Stimulated activated CD4-positive, alpha-beta T cell treated with anti-CD3 and anti-CD28 coated beads, TNF-alpha, amount 100 ng/mL, for 48 hours (primary cell): ENCODE data around the gene ERC1.

ENCODE experiments used
- DNase-seq, 3 donors: peaks; one replicate each; pipeline ENCODE4 v3.0.0-alpha.2; 2020; ENCODE audit warnings: low read depth in 3 of 3

The ERC1 gene

DNA sequence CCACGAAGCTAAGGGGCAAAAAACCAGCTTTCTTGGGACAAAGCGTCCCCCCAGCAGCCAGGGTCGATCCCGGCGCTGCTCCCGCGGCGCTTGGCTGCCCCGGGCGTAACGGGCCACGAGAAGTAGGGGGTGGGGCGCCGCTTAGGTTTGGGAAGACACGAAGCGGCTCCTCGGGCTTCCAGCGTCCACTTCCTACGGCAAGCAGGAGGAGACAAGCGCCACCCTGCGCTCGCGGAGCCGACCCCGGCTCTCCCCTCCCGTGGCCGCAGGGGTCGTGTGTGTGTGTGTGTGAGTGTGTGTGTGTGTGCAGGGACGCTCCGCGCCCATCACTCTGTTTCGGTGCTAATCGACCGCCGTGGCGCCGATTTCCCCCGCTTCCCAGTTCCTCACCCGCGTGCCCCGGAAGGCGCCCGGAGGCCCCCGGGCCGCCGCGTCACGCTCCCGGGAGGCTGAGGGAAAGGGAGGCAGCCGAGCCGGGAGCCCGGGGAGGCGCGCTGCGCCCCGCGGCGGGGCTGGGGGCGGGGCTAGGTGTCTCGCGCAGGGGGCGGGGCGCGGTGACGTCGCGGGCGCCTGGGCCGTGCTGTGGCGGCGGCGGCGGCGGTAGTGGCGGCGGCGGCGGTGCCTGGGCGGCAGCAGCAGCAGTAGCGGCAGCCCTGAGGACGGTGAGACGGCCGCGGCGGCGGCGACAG, at the start of gene ERC1:
TSS of gene ERC1 (plus strand) at position 563 of the 689 bp plus-strand sequence. CDS start 36,681 bp downstream, outside the sequence.
- DNase-seq: peak; percentile 69 to 85 (median 75)

- no peak for DNase-seq
Measured at GRCh38 chr12:943051-943450, 48.0 kb upstream of the ERC1 start.

- no peak for DNase-seq
Measured at GRCh38 chr12:944211-944610, 46.8 kb upstream of the ERC1 start.

DNA sequence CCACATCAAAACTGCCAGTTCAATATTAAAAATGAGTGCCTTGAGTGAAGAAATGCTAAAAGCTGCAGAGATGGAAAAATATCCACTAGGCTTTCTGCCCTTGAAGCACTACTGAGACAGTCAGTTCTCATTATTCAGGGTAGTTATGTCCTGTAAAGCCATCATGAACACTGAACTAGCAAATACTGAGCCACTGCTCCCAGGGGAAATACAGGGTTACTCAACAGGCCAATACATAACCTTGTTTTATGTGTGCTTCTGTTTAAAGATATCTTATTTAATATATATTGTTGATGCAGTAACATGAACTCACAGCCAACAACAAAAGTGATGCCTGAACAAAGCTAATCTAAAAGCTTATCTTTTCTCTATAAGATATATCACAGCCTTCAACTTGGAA, 44.8 kb upstream of the ERC1 start:
- no peak for DNase-seq

GRCh38 chr12:946631-947030, 44.4 kb upstream of the ERC1 start:
- DNase-seq: no peak

DNA sequence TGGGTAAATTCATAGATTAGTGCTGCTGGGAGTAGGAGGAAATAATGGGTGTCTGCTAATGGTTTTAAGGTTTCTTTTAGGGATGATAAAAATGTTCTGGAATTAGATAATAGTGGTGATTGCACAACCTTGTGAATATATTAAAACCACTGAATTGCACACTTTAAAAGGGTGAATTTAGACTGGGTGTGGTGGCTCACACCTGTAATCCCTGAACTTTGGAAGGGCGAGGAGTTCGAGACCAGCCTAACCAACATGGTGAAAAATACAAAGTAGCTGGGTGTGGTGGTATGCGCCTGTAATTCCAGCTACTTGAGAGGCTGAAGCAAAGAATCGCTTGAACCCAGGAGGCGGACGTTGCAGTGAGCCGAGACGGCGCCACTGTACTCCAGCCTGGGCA, 42.8 kb upstream of the ERC1 start:
- no peak for DNase-seq

- DNase-seq: peak; percentile 95 to 96 (median 96)
Measured at GRCh38 chr12:949453-950191, 41.4 kb upstream of the ERC1 start, which contains the start of gene RAD52. TSS of gene RAD52 (minus strand) at chr12:949694. CDS start at chr12:933058, 16,636 bp downstream.

DNA sequence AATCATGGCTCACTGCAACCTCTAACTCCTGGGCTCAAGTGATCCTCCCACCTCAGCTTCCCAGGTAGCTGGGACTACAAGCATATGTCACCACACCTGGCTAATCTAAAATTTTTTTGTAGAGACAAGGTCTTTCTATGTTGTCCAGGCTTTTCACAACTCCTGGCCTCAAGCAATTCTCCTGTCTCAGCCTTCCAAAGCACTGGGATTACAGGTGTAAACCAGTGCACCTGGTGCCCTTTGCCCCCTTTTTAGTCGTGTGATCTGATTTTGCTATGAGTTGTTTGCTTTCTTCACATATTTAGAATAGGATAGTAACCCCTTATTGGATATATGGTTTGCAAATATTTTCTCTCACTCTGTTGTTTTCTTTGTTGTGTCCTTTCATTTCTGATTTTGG, 39.8 kb upstream of the ERC1 start:
- DNase-seq: no peak

DNA sequence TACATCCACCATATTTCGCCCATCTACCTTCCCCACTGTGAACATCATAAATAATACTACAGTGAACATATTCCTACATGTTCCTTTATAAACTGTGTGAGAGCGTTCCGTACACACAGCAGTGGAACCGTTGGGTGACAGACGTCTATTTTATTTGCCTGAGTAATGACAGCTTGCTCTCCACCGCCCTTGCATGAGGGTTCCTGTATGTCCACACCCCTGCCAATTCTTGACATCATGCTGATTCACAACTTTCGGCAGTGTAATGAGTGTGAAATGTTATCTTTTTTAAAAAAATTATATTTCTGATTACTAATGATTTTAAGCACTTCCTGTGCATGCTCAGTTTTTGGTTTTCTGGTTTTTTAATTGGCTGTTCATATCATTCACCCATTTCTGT, 37.2 kb upstream of the ERC1 start:
- DNase-seq: peak in 1 of 3 donors; percentile 20

DNA sequence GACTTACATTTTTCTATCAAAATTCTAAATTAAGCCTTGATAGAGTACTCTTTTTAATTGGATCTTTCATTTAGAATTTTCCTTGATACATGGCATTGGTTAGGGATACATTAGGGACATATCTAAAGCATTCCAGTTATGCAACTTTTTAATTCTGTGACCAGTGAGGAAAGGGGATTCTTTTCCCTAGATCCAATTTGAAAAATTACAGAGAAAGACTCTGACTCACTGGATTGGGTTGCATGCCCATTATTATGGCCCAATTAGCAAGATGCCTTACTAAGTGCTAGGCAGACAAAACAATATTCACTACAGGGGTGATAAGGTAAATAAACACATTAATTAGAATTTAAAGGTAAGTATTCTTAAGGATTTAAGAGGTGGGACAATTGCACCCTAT, 36.3 kb upstream of the ERC1 start:
- no peak for DNase-seq

DNA sequence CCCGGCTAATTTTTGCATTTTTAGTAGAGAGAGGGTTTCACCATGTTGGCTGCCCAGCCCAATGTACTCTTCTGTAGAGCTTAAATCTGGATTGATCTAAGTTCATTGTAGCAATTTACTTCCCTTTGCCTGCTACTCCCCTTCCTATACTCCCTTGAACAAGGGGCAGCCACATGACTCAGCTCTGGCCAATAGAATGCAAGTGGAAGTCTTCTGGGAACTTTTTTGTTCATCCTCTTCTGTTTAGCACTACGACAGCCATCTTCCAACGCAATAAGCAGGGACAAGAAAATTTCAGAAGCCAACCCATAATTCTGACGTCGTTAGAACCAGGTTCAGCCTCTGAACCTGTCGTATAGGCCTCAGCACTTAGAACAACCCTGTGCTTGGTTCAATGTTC, 35.1 kb upstream of the ERC1 start:
- DNase-seq: no peak

GRCh38 chr12:958588-959123, 32.4 kb upstream of the ERC1 start:
- DNase-seq: no peak

DNA sequence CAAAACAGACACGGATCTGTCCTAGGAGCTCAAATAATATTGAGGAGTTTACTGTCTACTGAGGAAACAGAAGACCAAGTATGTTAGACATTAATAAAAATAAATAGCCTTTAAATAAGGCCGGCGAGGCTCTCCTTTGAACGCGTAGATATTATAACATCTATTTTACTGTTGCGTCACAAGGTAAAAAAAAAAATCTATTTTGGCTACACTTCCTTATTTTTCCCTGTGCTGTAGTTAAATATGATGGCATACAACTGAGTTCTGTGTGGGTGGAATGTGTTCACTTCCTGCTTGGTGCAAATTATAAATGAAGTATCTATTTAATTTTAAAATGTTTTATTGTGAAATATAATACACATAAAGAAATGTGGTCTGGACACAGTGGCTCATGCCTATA, 24.3 kb upstream of the ERC1 start:
- DNase-seq: no peak

DNA sequence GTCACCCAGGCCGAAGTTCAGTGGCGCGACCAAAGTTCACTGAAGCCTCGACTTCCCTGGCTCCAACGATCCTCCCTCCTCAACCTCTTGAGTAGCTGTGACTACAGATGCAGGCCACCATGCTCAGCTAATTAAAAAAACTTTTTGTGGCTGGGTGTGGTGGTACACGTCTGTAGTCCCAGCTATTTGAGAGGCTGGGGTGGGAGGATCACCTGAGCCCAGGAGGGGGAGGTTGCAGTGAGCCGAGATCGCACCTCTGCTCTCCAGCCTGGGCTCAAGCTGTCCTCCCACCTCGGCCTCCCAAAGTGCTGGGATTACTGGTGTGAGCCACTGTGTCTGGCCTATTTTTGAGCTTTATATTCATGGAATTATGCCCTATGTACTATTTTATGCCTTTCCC, 23.4 kb upstream of the ERC1 start:
- DNase-seq: no peak

- DNase-seq: no peak
Measured at GRCh38 chr12:968545-968944, 22.5 kb upstream of the ERC1 start.

DNA sequence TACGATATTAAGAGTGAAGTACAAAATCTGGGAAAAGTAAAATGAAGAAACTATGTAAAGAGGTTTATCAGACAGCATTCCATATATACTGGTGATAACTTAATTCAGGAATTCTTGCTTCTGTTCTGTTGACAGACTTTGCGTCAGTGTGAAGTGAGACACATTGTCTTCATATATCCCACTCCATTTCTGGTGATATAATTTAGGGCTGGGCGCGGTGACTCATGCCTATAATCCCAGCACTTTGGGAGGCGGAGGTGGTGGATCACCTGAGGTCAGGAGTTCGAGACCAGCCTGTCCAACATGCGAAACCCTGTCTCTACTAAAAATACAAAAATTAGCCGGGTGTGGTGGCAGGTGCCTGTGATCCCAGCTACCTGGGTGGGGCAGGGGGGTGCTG, 21.2 kb upstream of the ERC1 start:
- no peak for DNase-seq

DNA sequence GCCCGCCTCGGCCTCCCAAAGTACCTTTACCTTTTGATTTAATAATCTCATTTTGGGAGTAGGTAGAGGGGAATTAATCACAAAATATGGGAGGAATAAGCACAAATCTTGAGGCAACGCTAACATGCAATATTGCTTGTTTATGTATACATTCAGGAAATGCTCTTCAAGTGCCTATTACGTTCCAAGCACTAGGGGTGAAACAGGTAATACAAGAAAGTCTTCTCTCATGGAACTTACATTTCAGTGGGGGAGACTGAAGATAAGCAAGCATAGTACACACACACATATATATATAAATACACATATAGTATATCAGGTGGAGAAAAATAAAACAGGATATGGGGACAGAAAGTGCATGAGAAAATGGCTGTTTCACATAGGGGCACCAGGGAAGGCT, 19.0 kb upstream of the ERC1 start:
- DNase-seq: no peak

- DNase-seq: no peak
Measured at GRCh38 chr12:974271-974862, 16.7 kb upstream of the ERC1 start.

DNA sequence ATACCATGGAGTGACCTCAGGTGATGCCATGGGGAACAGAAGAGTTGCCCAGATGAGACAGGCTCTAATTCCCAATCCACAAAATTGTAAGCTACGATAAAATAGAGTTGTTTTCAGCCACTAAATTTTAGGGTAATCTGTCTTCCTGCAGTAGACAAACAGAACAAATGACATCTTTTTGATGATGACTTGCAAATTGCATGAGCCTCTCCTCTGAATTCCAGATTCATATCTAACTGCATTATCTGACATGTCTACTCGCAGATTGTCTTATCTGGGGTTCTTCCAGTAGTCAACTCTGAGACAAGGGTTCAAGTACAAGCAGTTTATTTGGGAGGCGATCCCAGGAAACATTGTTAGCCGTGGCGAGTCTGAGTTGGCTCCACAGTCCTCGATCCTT, 14.4 kb upstream of the ERC1 start:
- no peak for DNase-seq

DNA sequence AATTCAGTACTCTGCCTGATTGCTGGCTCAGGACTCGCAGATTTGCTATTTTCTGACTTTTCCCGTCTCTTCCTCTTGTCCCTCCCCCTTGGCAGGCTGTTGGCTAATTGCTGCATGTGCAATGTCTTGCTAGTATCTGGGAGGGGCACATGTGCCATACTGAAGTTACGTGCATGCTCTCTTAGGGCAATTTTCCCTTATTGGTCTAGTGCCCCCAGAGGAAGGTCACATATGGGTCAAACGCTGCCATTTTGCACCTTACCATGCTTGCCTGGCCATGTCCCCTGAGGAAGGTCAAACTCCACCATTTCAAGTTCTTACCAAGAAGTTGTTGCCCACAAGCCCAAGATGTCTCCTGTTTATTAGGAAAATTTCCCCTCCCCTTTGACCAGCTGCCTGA, 13.9 kb upstream of the ERC1 start:
- no peak for DNase-seq

DNA sequence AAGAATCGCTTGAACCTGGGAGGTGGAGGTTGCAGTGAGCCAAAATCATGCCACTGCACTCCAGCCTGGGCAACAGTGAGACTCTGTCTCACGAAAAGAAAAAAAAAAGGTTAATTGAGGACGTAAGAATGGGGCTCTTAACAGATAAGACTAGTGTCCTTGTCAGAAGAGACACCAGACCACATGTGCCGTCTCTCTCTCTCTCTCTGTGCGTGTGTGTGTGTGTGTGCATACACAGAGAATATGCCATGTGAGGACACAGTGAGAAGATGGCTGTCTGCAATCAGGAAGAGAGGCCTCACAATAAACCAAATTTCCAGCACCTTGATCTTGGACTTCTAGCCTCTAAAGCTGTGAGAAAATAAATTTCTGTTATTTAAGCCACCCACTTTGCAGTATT, 11.7 kb upstream of the ERC1 start:
- no peak for DNase-seq

DNA sequence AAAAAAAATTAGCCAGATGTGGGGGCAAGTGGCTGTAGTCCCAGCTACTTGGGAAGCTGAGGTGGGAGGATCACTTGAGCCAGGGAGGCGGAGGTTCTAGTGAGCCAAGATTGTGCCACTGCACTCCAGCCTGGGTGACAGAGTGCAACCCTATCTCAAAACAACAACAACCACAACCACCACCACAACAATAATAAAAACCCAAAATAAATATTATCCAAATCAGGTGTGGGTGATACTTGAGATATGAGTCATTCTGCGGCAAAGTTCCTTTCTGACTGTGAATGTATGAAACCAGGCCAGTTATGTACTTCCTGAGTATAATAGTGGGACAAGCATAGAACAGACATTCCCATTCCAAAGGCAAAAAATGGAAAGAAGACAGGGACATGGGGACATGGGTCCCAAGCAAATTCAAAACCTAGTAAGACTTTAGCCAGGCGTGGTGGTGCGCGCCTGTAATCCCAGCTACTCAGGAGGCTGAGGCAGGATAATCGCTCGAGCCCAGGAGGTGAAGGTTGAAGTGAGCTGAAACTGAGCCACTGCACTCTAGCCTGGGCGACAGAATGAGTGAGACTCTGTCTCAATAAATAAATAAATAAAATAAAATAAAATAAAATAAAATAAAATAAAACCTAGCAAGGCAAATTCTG, 9.7 kb upstream of the ERC1 start:
- DNase-seq: no peak
